Right ventricle myocardium inferior (tissue), 1 donor: ENCODE measurements around the gene LRRK2. TPM values are rescaled to one million over a fixed set of nuclear protein-coding genes. Genes with fewer than 3 reads are reported as not detected.
"Not testable (repeated sequence)": the region's sequence is repeated elsewhere in the genome, so short reads cannot be mapped to it uniquely, and the experiment has no call there.

ENCODE experiments used
- ATAC-seq: fragments of 200-7000 bp; cut with Tn5 transposase; one replicate; pipeline ENCODE4 v1.9.1; 2020; ENCODE audit warnings: mild to moderate bottlenecking, moderate library complexity
- DNase-seq: peaks from one replicate; pipeline ENCODE4 v3.0.0; 2021; ENCODE audit errors: missing footprints
- intact Hi-C: fragments of 100-400 bp; cut with DNase I; formaldehyde crosslinking; loops from one replicate; pipeline ENCODE4 v1.11.0; 2022
- total RNA-seq: library from RNA; stranded (reverse); fragmentation: NEBNext Ultra II Directional; extraction: Animal tissue kit (Norgen Biotek cat#: 25700); gene quantifications from one replicate; pipeline ENCODE4 v1.2.1, GENCODE V29; 2021
- donor health status: DM: no; HTN: yes; CAD: no; lungs with severe emphysema.

LRRK2 gene
- total RNA-seq, 1 donor from 2014 or later, result 8.4 TPM

DNA sequence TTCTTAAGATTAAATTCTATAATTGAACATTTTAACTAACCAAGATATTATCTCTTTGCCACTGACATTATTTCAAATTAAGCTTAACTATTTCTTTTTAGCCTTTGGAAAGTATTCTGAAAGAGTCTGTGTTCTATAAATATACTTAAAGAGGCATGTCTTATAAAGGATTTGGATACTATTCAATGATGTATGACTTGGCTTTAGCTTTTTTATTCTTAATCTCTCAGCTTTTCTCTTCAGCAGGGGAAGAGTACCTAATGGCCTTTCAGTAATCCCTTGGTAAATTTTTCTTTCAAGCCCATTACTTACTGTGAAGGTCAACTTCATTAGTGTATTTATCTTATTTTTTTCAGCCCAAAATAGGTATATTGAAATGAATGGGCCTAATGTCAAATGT is 113.8 kb downstream of the LRRK2 start:
- intact Hi-C loops, result no loop called here
- DNase-seq (no peak), ATAC-seq (no peak)

DNA sequence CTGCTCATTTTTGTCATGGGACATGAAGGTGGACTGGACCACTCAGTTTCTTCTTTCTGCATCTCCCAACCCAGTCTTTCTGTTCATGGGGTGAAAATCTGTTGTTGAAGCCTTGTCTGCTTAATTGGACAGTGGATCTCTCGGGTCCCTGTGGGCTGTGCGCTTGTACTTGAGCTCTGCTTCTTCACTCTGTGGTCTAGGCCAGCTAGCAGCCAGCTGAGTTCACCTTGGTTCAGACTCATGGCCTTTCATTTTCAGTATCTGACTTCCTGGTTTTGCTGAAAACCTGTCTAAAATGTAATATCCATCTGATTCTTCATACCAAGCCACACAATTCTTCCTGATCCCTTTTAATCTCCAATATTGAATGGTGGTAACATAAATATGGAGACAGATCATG is 117.2 kb downstream of the LRRK2 start:
- ATAC-seq, result no peak
- intact Hi-C loops, result no loop called here
- DNase-seq, result no peak

DNA sequence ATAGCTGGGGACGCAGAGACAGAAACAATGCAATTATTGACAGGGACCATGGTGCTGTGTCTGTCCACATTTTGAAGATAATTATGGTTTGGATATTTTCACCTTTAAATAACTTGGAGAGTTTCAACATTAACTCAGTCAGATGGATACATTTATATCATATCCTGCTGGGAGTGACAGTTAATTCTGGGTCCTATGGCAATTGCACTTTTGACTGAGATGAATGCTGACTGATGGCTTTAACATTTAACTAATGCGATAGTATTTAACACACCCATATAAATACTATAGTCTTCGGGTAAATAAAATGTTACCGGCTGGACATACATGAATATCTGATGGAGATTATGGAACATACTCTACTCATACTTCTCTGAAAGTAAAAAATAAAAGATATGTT is 118.3 kb downstream of the LRRK2 start:
- DNase-seq, result no peak
- ATAC-seq, result no peak
- intact Hi-C loops, result no loop called here

DNA sequence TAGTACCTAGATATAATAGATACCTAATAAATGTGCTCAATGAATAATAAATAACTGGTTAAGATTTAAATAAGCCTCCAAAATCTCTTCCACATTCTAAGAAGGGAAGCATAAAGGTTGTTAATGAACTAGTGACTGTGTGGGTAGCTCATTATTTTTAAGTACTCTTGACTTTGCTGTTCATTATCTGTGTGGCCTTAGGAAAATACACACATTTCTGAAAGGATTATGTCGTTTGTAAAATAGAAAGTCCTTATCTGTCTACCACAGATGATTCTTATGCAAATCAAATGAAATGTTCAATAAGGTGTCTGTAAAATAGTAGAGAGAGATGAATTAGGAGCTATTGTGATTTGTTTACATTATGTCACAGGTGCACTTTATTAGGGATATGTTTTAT is 119.5 kb downstream of the LRRK2 start:
- intact Hi-C loops, result no loop called here
- DNase-seq (no peak), ATAC-seq (no peak)

DNA sequence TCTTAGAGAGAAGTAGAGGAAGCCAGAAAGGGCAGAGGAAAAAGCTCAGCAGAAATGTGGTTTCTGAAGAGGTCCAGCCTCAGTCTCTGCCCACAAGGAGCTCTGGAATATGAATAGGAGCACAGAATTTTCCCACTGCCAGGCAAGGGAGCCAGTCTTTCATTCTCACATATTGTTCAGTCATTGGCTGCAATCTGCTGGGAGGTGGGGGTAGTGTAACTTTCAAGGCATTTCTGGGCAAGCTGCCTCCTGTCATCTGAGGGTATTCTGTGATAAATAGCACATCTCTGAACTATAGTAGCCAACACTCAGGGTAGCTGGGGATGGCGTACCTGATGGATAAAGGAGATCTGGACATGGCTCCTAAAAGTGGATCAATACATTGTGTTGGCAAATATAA is 127.2 kb downstream of the LRRK2 start:
- peak; percentile 48 for ATAC-seq

DNA sequence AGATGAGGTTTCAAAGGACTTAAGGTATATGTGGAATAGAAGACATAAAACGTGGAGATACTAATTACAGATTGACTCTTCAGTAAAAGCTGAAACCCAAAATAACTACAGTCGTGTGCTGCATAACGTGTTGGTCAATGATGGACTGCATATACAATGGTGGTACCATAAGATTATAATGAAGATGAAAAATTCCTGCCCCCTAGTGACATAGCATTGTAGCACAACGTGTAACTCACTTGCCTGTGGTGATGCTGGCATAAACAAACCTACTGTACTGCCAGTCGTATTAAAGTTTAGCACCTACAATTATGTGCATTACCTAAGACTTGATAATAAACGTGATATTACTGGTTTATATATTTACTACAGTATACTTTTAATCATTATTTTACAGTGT is 150.3 kb downstream of the LRRK2 start:
- intact Hi-C loops, result no loop called here
- ATAC-seq (no peak), DNase-seq (no peak)

More for the DNA sequence above, 127.2 kb downstream of the LRRK2 start:
- intact Hi-C loops, result no loop called here
- no peak for DNase-seq

DNA sequence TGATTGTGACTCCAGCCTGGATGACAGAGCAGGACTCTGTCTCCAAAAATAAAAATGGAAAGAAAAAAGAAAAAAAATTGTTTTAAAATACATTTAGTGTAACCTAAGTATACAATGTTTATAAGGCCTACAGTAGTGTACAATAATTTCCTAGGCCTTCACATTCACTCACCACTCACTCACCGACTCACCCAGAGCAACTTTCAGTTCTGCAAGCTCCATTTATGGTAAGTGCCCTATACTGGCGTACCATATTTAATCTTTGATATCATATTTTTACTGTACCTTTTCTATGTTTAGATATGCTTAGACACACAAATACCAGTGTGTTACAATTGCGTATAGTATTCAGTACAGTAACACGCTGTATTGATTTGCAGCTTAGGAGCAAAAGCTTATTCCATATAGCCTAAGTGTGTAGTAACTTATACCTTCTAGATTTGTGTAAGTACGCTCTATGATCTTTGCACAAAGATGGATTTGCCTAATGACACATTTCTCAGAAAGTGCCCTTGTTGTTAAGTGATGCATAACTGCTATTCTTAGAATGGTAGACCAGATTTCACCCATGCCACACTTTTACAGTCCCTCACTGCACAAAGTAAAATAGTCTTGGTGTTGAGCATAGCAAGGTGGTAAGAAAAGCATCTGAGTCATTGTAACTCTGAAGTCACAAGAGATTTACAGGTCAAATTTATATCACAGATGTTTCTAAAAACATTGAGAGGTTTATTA is 151.9 kb downstream of the LRRK2 start:
- intact Hi-C loops, result no loop called here
- DNase-seq (no peak), ATAC-seq (no peak)

DNA sequence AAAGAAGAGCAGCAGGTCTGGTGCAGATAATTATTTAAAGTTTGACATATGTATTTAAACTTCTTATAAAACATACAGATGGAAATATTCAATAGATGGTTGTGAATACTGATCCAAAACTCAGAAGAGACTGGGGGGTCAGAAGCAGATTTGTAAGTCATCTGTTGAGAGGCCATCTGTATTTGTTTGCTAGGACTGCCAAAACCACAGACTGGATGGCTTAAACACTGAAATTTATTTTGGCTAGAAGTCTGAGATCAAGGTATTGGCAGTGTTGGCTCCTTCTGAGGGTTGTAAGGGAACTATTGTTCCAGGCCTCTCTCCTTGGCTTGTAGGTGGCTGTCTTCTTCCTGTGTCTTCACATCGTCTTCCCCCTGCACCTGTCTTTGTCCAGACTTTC is 153.9 kb downstream of the LRRK2 start:
- ATAC-seq (no peak), DNase-seq (no peak)
- intact Hi-C loops, result no loop called here

DNA sequence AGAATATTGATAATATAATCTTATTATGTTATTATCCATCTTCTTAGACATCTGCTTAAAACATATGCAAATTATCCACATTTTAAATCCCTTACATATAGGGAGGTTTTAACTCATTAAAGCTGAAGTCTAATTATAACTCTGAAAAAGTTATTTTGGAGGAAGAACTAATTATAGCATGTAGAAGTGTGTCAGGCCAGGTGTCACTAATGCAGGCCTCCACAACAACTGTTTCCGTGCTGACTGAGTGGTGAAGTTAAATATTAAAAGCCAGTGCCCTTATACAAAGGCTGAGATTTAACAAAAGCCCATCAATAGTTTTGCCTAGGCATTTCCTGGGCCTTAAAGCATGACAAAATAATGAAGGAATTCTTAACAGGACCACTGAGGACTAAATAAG is 157.4 kb downstream of the LRRK2 start:
- intact Hi-C loops, result no loop called here
- ATAC-seq (no peak), DNase-seq (no peak)

DNA sequence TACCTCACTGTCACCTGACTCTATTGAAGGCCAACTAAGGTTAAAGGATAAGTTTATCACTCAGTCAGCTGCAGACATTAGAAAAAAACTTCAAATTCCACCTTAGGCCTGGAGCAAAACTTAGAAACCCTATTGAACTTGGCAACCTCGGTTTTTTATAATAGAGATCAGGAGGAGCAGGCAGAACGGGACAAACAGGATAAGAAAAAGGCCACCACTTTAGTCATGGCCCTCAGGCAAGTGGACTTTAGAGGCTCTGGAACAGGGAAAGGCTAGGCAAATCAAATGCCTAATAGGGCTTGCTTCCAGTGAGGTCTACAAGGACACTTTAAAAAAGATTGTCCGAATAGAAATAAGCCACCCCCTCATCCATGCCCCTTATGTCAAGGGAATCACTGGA is 162.5 kb downstream of the LRRK2 start:
- intact Hi-C loops, ATAC-seq, DNase-seq: not testable (repeated sequence)

DNA sequence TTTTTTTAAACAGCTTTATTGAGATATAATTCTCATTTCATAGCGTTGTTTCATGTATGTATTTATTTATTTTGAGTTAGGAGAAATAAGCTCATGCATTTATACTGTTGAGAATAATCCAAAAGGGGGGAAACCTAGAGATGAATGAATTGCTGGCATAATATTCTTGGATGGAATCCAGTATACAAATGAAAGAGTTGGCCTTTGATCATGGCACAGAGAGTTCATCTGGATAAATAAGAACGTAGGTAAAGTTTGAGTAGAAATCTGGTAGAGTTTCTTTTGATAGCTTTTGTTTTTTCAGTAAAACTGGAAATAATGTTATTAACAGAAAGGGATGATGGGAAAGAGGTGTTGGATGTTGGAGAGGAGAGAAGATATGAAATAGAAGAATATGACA is 166.2 kb downstream of the LRRK2 start:
- DNase-seq (no peak), ATAC-seq (no peak)
- intact Hi-C loops, result no loop called here

DNA sequence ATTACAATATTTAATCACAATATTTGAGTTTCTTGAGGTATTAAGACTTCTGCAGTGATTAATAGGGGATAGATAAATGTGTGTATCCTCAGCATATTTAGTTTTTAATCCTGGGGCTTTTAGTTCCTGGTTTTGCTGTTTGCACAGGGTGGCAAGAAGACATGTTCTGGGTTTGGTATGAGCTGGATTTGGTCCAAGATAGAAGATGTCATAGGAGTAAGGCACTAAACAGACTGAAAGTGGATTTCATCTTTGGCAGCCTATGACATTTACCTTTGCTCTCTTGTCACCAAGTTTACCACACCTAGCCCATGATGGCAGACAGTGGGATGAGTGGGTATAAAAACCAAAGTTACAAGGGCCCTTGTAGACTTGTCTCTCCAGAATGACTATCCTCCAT is 168.2 kb downstream of the LRRK2 start:
- no peak for DNase-seq
- no peak for ATAC-seq
- intact Hi-C loops, result no loop called here

DNA sequence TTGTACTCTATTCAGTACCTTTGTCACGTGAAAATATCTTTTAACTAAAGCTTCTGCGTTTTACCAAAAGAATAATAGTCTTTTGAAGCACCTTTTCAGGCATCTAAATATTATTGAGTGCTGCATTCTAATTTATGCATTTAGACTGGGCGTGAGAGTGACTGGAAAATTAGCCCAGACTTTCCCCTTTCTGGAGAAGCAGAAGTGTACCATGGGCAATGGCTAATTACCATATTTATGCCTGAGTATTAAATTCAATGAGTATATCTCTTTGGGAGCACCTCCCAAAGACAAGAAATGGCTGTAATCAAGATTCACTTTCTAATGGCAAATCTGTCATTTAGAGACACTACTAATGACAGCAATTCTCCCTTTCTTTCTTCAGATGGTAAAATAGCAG is 174.9 kb downstream of the LRRK2 start:
- intact Hi-C loops, result no loop called here

DNA sequence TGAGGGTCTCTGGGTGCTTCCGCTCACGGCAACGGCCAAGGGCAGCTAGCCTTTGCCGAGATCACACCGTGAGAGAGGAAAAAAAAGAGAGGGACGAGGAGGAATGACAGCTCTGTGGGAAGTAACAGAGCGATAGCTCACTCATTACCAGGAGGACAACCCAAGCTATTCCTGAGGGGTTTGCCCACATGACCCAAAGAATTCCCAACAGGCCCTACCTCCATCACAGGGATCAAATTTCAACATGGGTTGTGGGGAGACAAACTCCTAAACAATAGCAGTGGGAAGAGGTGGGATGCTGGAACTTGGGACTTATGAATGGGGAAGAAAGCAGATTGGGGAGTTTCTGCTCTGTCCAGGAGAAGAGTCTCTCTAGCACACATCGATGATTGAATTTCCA is 180.6 kb downstream of the LRRK2 start:
- ATAC-seq (no peak), DNase-seq (no peak)
- intact Hi-C loops, result no loop called here

More for the DNA sequence above, 174.9 kb downstream of the LRRK2 start:
- ATAC-seq (no peak), DNase-seq (no peak)

Other genes with a start within 250 kb of the LRRK2 start
- gene SLC2A13, start 118.9 kb upstream of the LRRK2 start, total RNA-seq, result 6.3 TPM